Right renal pelvis (tissue), 4 donors: ENCODE data around the gene KHNYN. TPM values are rescaled to one million over a fixed set of nuclear protein-coding genes. Genes with fewer than 3 reads are reported as not detected.
"Not testable (repeated sequence)": the region's sequence is repeated elsewhere in the genome, so short reads cannot be mapped to it uniquely, and the experiment has no call there.

Experiments
- DNase-seq, 4 donors: peaks; one replicate each; pipeline ENCODE4 v3.0.0-alpha.2; 2013; ENCODE audit warnings: low read depth in 4 of 4, low spot score in 3 of 4, missing footprints in 1 of 4
- polyA plus RNA-seq, 4 donors: library from polyadenylated mRNA; unstranded; fragments of 120-200 nt; gene quantifications; one replicate each; pipeline ENCODE4 v1.2.1, GENCODE V29; 2013; ENCODE audit not compliant: insufficient read length in 4 of 4

Gene KHNYN
- polyA plus RNA-seq = 10 to 100 TPM; 40.7 to 45.5 (median 44.3) TPM

- peak; percentile 72 to 84 (median 80) for DNase-seq
Observed at GRCh38 chr14:24429395-24430142, at the start of gene KHNYN, which contains the start of gene CBLN3. Gene KHNYN, plus strand, starts transcription at chr14:24429954. Its CDS starts 777 bp downstream, at chr14:24430731. Gene CBLN3, minus strand, starts transcription at chr14:24429668. Its CDS starts 614 bp downstream, at chr14:24429054.

- no peak for DNase-seq
Observed at GRCh38 chr14:24381363-24382063, 48.2 kb upstream of the KHNYN start.

GRCh38 chr14:24382064-24382371 lies 47.7 kb upstream of the KHNYN start:
- no peak for DNase-seq

GRCh38 chr14:24384169-24384568 lies 45.6 kb upstream of the KHNYN start:
- no peak for DNase-seq

GRCh38 chr14:24385524-24385923 lies 44.2 kb upstream of the KHNYN start:
- no peak for DNase-seq

GRCh38 chr14:24387009-24387345 lies 42.8 kb upstream of the KHNYN start:
- DNase-seq = no peak

- DNase-seq = not testable (repeated sequence)
Observed at GRCh38 chr14:24387579-24387978, 42.2 kb upstream of the KHNYN start.

- no peak for DNase-seq
Observed at GRCh38 chr14:24388474-24389179, 41.1 kb upstream of the KHNYN start.

GRCh38 chr14:24389226-24389848 lies 40.4 kb upstream of the KHNYN start:
- DNase-seq = no peak

GRCh38 chr14:24390701-24391468 lies 38.9 kb upstream of the KHNYN start:
- no peak for DNase-seq

GRCh38 chr14:24392325-24393091 lies 37.2 kb upstream of the KHNYN start:
- no peak for DNase-seq

- DNase-seq = no peak
Observed at GRCh38 chr14:24394275-24394674, 35.5 kb upstream of the KHNYN start.

- DNase-seq = no peak
Observed at GRCh38 chr14:24395609-24396582, 33.9 kb upstream of the KHNYN start.

GRCh38 chr14:24397639-24398292 lies 32.0 kb upstream of the KHNYN start:
- DNase-seq = no peak

- DNase-seq = peak; percentile 68 to 78 (median 75)
Observed at GRCh38 chr14:24398293-24398652, 31.5 kb upstream of the KHNYN start.

GRCh38 chr14:24398653-24399446 lies 30.9 kb upstream of the KHNYN start, which contains the start of gene NYNRIN:
Gene NYNRIN, plus strand, starts transcription at chr14:24399003. Its CDS starts 244 bp downstream, at chr14:24399247.
- DNase-seq = peak in 3 of 4 donors; percentile 62 to 71 (median 70)

GRCh38 chr14:24399447-24399822 lies 30.3 kb upstream of the KHNYN start:
- no peak for DNase-seq
